Measurements from ENCODE around the gene RAC3.

Gene RAC3

DNA sequence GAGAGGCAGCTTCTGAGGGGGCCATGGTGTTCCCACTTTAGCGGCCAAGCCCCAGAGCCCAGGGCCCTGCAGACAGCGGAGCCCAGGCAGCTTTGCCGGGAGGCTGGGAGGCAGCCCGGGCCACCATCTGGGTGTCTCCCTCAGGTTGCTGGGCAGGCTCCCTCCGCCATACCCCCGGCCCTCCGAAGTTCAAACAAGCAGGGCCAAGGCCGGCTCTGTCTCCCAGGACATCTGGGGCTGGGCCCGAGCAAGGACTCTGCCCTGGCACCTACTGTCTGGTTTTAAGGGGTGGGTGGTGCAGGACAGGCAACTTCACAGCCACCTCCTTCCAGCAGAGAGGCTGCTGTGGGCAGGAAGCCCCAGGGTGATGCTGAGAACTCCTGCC lies 31.5 kb downstream of the RAC3 start:
- Histone ChIP-seq H3K36me3 (ENCODE audit: control insufficient read depth, insufficient read depth, low read length) (peaks cover 23% of the 10 kb centered on the region), H3K4me1 (ENCODE audit: control insufficient read depth, insufficient read depth, low read length) (no peaks in the 10 kb centered on the region), H3K4me3 (ENCODE audit: low read length) (no peak overlapping the region), H3K27me3 (ENCODE audit: control insufficient read depth, insufficient read depth, low read length) (no peaks in the 10 kb centered on the region), H3K9ac (ENCODE audit: low read length) (no peak overlapping the region), H3K27ac (ENCODE audit: low read depth, low read length) (no peak overlapping the region)

DNA sequence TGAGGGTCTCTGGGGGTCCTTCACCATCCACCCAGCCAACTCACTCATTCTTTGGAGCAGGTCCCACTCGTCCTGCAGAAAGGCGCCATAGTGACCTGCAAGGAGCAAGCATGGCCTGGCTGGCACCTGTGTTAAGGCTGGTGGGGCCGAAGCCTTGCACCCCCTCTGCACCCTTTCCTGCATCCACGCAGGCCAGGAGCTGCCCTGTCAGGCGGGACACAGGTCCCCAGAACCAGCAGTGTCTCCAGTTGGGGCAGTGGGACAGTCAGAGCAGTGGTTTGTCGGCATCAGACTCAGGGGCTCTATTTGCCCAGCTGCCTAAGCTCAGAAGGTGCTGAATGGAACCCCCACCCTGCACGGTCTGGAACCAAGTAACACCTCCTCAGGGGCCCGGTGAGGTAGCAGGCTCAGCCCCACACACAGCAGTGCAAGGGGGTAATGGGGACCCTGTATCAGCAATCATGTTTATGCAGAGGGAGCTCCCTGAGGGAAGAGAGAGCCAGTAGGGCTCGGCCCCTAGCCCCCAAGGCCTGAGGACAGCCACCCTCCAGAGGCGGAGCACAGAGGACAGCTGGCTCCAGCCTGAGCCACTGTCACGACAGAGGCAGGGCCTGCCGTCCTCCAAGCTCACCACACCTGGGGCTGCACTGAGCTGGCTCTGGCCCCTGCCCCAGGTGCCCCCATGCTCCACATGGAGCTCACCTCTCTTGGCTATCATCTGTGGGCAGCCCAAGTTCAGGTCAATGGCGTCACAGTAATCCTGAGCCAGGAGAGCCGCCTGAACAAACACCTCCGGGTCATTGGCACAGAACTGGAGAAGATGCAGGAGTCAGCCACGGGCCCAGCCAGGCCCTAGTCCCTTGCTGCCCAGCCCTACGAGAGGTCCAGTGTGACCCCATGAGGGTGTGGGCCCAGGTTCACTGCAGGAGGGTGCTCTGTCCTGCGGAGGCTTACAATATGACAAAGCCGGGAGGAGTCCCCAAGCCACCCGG lies 32.2 kb downstream of the RAC3 start:
- Histone ChIP-seq H3K36me3 (ENCODE audit: control insufficient read depth, insufficient read depth, low read length) (peaks cover 18% of the 10 kb centered on the region), H3K9ac (ENCODE audit: low read length) (no peak overlapping the region), H3K4me1 (ENCODE audit: control insufficient read depth, insufficient read depth, low read length) (no peaks in the 10 kb centered on the region), H3K4me3 (ENCODE audit: low read length) (no peak overlapping the region), H3K27ac (ENCODE audit: low read depth, low read length) (no peak overlapping the region), H3K27me3 (ENCODE audit: control insufficient read depth, insufficient read depth, low read length) (no peaks in the 10 kb centered on the region)

DNA sequence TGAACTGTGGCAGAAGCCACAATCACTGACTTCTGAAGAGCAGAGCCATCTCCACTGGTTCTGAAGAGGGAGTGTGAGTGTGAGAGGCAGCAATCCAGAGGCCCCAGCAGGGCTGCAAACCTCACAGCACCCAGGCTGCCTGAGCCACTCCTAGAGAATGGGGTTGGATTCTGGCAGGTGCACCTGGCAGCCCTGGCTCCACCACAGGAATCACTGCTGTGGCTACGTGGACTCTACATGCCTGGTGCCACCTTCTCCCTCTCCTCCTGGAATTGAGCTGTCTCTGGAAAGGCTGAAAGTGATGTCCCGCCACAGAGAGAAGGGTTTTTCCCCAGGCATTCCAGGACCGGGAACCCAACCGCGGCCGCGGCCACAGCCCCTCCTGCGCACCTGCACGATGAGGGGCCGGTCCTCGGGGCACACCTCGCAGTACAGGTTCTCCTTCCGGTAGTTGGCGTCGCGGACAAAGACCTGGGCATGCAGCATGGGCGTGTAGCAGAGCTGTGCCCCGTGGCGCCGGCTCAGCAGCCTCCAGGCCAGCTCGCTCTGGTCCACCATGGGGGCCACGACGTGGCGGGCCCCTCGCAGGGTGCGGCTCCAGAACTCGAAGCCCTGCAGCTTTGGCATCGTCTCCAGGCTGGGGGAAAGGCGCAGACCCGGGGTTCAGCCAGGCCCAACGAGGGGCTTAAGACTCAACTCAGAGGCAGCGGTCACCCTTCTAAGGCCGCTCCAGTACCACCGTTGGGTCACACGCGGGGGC lies 33.1 kb downstream of the RAC3 start:
- H3K9ac ChIP-seq (ENCODE audit: low read length): peak overlapping the region; percentile 40
- H3K27me3 ChIP-seq (ENCODE audit: control insufficient read depth, insufficient read depth, low read length): no peaks in the 10 kb centered on the region
- H3K36me3 ChIP-seq (ENCODE audit: control insufficient read depth, insufficient read depth, low read length): peaks cover 18% of the 10 kb centered on the region
- peak overlapping the region; percentile 78 for H3K4me3 ChIP-seq (ENCODE audit: low read length)
- peak overlapping the region; percentile 68 for H3K27ac ChIP-seq (ENCODE audit: low read depth, low read length)
- no peaks in the 10 kb centered on the region for H3K4me1 ChIP-seq (ENCODE audit: control insufficient read depth, insufficient read depth, low read length)

DNA sequence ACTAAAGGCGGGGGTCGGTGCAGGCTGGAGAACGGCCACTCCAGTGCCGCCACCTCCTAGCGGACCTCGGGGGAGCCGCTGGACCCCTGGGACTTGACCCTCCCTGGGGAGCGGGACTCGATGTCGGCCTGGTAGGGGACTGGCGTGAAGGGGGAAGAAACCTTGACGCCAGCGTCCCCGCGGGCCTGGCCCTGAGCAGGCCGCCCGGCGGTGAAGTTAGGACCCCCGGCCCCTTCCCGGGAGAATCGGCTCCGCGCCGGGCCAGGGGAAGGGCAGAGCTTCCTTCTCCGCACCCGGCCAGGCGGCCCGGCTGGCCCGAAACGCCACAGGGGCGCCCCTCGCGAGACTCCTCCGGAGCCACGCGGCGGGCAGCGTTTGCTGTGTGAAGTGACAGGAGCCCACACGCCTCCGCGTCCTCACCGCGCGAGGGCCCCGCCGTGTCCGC lies 33.7 kb downstream of the RAC3 start:
- H3K9ac ChIP-seq (ENCODE audit: low read length): peak overlapping the region; percentile 40
- peaks cover 18% of the 10 kb centered on the region for H3K36me3 ChIP-seq (ENCODE audit: control insufficient read depth, insufficient read depth, low read length)
- peak overlapping the region; percentile 78 for H3K4me3 ChIP-seq (ENCODE audit: low read length)
- H3K27me3 ChIP-seq (ENCODE audit: control insufficient read depth, insufficient read depth, low read length): no peaks in the 10 kb centered on the region
- H3K4me1 ChIP-seq (ENCODE audit: control insufficient read depth, insufficient read depth, low read length): no peaks in the 10 kb centered on the region
- H3K27ac ChIP-seq (ENCODE audit: low read depth, low read length): peak overlapping the region; percentile 68

DNA sequence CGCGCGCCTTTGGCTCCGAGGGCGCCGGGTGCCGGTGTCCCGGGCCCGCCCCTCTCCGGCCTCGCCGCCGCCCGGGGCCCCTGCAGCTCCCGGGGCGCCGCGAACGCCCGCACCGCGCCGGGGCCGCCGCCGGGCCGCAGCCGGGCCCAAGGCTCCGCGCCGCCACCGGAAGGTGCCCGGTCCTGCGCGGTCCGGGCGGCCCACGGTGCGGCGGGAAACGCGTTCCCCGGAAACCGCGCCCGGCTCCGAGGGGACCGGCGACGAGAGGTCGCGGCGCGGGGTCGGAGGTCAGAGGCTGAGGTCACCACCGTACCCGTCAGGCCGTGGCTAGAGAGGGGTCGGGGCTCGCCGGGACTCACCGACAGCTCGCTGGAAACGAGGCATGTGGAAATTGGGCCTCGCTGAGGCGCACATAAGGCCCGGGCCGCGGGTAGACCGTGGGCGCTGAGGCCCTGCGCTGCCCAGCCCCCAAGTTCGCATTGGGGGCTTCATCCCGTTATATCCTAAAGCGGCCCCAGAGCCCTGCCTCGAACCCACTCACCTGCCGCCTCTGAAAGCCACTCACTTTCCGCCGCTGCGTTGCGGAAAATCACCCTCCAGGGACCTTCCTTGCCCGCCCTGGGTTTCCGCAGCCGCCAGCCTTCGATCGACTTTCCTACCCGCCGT lies 34.3 kb downstream of the RAC3 start, which contains the start of gene DUS1L:
TSS of gene DUS1L (minus strand) at position 167 of the 666 bp plus-strand sequence. CDS start 745 bp downstream, outside the sequence.
- H3K4me1 ChIP-seq (ENCODE audit: control insufficient read depth, insufficient read depth, low read length): no peaks in the 10 kb centered on the region
- peak within 1 kb of the TSS; percentile 80 for H3K9ac ChIP-seq (ENCODE audit: low read length)
- H3K4me3 ChIP-seq (ENCODE audit: low read length): peak within 1 kb of the TSS; percentile 88
- H3K27me3 ChIP-seq (ENCODE audit: control insufficient read depth, insufficient read depth, low read length): no peaks in the 10 kb centered on the region
- peaks cover 16% of the 10 kb centered on the region for H3K36me3 ChIP-seq (ENCODE audit: control insufficient read depth, insufficient read depth, low read length)
- H3K27ac ChIP-seq (ENCODE audit: low read depth, low read length): peak within 1 kb of the TSS; percentile 92

DNA sequence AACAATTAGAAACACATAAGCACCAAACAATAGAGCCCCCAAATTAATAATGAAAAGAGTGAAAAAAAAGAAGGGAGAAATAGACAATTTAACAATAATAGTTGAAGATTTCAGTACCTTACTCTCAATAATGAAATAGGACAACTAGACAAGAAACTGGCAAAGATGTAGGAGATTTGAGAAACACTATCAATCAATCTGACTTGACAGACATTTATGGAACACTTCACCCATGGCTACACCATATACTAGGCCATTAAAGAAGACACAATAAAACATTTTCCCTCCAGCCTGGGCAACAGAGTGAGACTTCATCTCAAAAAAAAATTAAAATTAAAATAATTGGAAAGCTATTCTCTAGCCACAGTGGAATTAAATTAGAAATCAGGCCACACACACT lies 39.1 kb downstream of the RAC3 start:
- no peak overlapping the region for H3K4me3 ChIP-seq (ENCODE audit: low read length)
- H3K36me3 ChIP-seq (ENCODE audit: control insufficient read depth, insufficient read depth, low read length): no peaks in the 10 kb centered on the region
- H3K27me3 ChIP-seq (ENCODE audit: control insufficient read depth, insufficient read depth, low read length): no peaks in the 10 kb centered on the region
- no peak overlapping the region for H3K9ac ChIP-seq (ENCODE audit: low read length)
- H3K4me1 ChIP-seq (ENCODE audit: control insufficient read depth, insufficient read depth, low read length): no peaks in the 10 kb centered on the region
- H3K27ac ChIP-seq (ENCODE audit: low read depth, low read length): no peak overlapping the region

DNA sequence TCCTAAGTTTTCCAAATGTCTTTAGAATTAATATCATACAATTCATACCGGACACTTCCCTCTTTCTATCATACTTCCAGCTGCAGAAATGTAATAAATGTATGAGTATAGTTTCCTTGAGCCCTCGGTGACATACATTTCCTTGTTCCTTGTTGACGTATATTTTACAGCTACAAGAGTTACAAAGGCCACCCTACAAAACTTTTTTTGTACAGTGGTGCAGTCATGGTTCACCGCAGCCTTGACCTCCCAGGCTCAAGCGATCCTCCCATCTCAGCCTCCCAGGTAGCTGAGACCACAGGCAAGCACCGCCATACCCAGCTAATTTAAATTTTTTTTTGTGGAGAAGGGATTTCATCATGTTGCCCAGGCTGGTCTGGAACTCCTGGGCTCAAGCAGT lies 41.3 kb downstream of the RAC3 start:
- no peak overlapping the region for H3K9ac ChIP-seq (ENCODE audit: low read length)
- H3K36me3 ChIP-seq (ENCODE audit: control insufficient read depth, insufficient read depth, low read length): no peaks in the 10 kb centered on the region
- no peak overlapping the region for H3K27ac ChIP-seq (ENCODE audit: low read depth, low read length)
- H3K27me3 ChIP-seq (ENCODE audit: control insufficient read depth, insufficient read depth, low read length): no peaks in the 10 kb centered on the region
- H3K4me1 ChIP-seq (ENCODE audit: control insufficient read depth, insufficient read depth, low read length): no peaks in the 10 kb centered on the region
- no peak overlapping the region for H3K4me3 ChIP-seq (ENCODE audit: low read length)

DNA sequence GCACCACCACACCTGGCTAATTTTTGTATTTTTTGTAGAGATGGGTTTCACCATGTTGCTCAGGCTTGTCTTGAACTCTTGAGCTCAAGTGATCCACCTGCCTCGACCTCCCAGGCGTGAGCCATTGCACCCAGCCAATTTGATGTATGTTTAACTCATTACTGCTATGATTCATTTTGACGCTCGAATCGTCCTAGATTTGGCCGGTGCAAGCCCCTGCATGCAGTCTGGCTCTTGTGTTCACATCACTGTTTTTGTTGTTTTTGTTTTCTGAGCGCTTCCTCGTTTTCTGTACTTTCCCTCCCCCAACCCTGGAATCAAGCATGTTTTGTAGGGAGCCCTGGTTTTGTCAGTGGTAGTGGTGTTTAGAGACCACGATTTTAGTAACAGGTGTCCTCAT lies 42.0 kb downstream of the RAC3 start:
- no peaks in the 10 kb centered on the region for H3K36me3 ChIP-seq (ENCODE audit: control insufficient read depth, insufficient read depth, low read length)
- no peak overlapping the region for H3K9ac ChIP-seq (ENCODE audit: low read length)
- no peak overlapping the region for H3K4me3 ChIP-seq (ENCODE audit: low read length)
- no peak overlapping the region for H3K27ac ChIP-seq (ENCODE audit: low read depth, low read length)
- no peaks in the 10 kb centered on the region for H3K4me1 ChIP-seq (ENCODE audit: control insufficient read depth, insufficient read depth, low read length)
- H3K27me3 ChIP-seq (ENCODE audit: control insufficient read depth, insufficient read depth, low read length): no peaks in the 10 kb centered on the region

DNA sequence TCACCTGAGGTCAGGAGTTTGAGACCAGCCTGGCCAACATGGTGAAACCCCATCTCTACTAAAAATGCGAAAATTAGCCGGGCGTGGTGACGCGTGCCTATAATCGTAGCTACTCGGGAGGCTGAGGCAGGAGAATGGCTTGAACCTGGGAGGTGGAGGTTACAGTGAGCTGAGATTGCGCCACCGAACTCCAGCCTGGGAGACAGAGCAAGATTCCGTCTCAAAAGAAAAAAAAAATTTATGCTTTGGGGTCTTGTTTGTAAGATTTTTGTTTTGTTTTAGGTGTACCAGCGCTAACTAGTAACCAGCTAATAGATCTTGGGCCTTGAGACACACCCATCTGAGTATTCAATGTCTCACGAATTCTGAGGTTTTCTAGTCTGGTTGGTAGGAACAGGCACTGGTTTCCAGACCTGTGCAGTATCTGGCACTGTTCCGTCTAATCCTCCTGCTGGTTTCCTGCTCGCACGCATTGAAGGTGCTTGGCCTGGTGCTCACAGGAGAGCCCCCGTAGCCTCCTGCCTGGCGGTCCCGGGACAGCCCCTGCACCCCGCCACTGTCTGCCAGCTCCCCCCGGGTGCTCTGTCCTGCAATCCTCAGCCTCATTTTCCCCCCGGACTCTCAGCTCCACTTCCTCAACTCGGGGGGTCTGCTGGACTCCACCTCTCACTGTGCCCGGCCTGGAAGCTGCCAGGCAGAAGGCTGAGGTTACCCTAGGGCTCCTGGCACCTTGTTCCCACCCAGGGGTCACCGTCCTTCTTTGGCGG lies 44.7 kb downstream of the RAC3 start:
- Histone ChIP-seq H3K4me3 (ENCODE audit: low read length) (no peak overlapping the region), H3K27me3 (ENCODE audit: control insufficient read depth, insufficient read depth, low read length) (no peaks in the 10 kb centered on the region), H3K27ac (ENCODE audit: low read depth, low read length) (no peak overlapping the region), H3K36me3 (ENCODE audit: control insufficient read depth, insufficient read depth, low read length) (peaks cover 7% of the 10 kb centered on the region), H3K4me1 (ENCODE audit: control insufficient read depth, insufficient read depth, low read length) (no peaks in the 10 kb centered on the region), H3K9ac (ENCODE audit: low read length) (no peak overlapping the region)

DNA sequence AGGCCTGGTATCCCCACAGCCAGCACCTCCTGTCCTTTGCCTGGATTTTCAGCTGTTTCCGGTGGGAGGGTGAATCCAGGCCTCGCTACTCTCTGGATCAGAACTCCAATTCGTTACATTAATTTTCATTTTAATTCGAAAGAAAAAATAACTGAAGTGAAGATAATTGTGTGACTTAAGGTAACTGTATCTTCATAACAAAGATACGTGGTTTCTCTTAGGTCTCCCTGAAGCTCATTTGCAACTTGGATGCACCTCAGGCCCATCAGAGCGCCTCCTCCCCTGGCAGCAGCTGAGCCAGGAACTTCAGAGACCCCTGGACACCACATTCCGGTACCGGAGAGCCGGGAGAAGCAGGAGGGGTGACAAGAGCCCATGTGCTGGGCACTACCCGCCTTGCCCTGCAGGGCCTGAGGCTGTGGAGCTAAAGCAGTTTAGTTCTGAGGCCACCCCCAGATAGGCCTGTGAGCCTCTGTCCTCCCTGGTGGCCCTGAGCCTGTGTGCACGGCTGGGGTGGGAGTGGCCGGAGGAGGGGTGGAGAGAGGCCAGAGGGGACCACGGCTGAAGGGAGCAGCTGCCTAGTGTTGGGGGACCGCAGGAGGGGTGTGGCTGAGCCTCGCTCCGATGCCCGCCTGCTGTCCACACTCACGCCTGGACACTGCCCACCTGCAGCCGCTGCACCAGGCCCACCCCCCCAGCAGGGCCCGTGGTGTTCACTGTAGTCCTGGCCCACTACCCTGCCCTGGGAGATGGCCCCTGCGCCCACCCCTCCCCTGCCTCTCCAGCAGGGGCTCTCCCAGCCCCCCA lies 45.5 kb downstream of the RAC3 start:
- Histone ChIP-seq H3K27ac (ENCODE audit: low read depth, low read length) (no peak overlapping the region), H3K36me3 (ENCODE audit: control insufficient read depth, insufficient read depth, low read length) (peaks cover 7% of the 10 kb centered on the region), H3K4me3 (ENCODE audit: low read length) (no peak overlapping the region), H3K9ac (ENCODE audit: low read length) (no peak overlapping the region), H3K4me1 (ENCODE audit: control insufficient read depth, insufficient read depth, low read length) (no peaks in the 10 kb centered on the region), H3K27me3 (ENCODE audit: control insufficient read depth, insufficient read depth, low read length) (no peaks in the 10 kb centered on the region)

All from rectal smooth muscle tissue (tissue), 1 donor.